C1 segment of cervical spinal cord (tissue), 14 donors: ENCODE results near the gene TRIM13.
"Not testable (repeated sequence)": the region's sequence is repeated elsewhere in the genome, so short reads cannot be mapped to it uniquely, and the experiment has no call there.

Source experiments
- DNase-seq, 14 donors: peaks; one replicate each; lab custom pipeline; 2025; lab: John Stamatoyannopoulos, UW

TRIM13 gene

GRCh38 chr13:50060718-50061117 is 63.9 kb downstream of the TRIM13 start:
- DNase-seq, result no peak

- not testable (repeated sequence) for DNase-seq
Observed at GRCh38 chr13:50062336-50062735, 65.5 kb downstream of the TRIM13 start.

- DNase-seq, result no peak
Observed at GRCh38 chr13:50065712-50066111, 68.9 kb downstream of the TRIM13 start.
